GM21737 (cell line): Measurements from ENCODE around the gene RANGAP1.

Experiments used
- ATAC-seq: cut with Tn5 transposase; IDR thresholded peaks from one replicate; pipeline ENCODE4 v1.9.1; 2021; ENCODE audit warnings: mild to moderate bottlenecking, moderate library complexity; ENCODE audit not compliant: unreplicated experiment

Gene RANGAP1

DNA sequence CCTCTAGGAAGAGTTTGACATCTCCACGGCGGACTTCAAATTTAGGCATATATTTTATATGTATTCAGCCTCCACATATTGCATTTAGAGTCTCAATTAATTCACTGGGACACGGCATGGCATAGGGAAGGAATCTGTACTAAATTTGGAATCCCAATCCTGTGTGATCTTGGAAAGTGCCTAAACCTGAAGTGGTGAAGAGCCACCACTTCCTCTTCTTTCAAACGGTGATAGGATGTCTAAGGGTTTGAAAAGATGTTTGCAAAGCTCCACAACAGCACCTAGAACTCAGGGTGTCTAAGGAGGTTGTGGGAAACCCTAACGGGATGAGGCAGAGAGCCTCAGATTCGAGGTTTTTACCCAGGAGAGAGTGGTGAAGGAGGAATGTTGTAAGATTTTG, 81.9 kb downstream of the RANGAP1 start:
- ATAC-seq = no peak

- no peak for ATAC-seq
Observed at GRCh38 chr22:41203118-41203517, 82.9 kb downstream of the RANGAP1 start.

- ATAC-seq = no peak
Observed at GRCh38 chr22:41201141-41201540, 84.8 kb downstream of the RANGAP1 start.

- ATAC-seq = no peak
Observed at GRCh38 chr22:41198027-41198580, 87.9 kb downstream of the RANGAP1 start.

DNA sequence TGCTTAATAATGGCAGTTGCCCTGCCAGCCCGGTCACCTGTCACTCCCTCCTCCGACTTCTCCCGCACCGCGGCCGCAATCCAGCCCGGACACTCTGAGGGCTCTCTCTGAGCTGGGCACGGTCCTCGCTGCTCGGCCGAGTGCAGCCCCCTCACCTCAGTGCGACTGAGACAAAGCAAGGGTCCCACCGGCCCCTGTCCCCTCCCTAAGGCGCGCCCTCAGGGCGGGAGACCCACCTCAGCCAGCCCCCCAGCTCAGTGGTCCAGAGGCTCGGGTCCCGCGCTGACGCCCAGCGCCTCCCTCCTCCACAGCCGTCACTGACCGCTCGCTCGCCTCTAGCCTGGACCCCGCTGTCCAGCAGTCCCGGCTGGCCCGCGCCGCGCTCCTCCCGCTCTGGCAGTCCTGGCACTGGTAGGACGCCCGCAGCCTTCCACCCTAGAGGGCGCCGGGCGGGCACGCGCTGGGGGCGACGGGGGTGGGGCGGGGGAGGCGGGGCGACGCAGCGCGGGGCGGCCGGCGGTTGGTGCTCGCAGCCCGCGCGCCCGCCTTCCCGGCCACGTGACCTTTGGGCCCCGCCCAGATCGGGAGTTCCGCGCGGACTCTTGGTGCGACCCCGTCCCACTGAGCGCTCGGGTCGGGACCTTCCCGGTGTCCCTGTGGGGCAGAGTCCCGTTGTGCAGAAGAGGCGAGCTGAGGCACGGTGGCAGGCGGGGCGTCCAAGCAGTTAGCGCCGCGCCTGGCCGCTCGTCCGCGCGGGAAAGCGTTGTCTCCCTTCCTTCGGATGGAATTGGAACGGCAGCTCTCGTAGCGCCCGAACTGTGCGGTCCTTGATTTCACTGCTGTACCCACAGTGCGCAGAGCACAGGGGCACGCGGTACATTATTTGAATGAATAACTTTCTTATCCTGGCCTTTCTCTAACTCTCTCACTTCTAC, 88.7 kb downstream of the RANGAP1 start:
- ATAC-seq = peak; percentile 78
